ENCODE results near the gene MLNR. TPM values are rescaled to one million over a fixed set of nuclear protein-coding genes. Genes with fewer than 3 reads are reported as not detected.
A peak's percentile ranks its signal among the peaks of the same experiment; 100 is the strongest.

Gene MLNR
- total RNA-seq, 1 experiment from 2014 or later, result not detected

DNA sequence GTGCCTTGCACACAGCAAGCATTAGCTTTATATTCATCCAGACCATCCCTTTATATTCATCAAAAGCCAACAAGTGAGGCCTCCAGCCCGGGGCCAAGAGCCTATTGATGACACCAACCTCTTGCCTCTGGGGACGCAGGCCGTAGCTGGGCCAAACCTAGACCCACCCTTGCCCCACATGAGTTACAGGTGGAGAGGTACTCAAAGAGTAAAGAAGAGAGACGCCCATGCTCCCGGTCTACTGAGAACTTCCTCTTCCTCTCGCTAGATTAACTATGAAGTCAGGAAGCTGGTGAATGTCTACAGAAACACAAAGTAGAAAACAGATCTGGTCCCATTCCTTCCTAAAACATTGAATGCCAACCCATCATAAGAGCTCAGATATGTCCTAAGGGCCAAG, 3.8 kb upstream of the MLNR start:
- H3K9me3 ChIP-seq (replicated peaks), result peaks cover 6% of the 10 kb centered on the region
- H3K4me1 ChIP-seq (replicated peaks), result peaks cover 13% of the 10 kb centered on the region
- H3K36me3 ChIP-seq, result no peaks in the 10 kb centered on the region
- no peak overlapping the region for H3K27ac ChIP-seq
- H3K27me3 ChIP-seq (replicated peaks), result peaks cover 18% of the 10 kb centered on the region
- H3K4me3 ChIP-seq, result no peak overlapping the region
- DNase-seq (ENCODE audit: low read depth in 1 of 2, low spot score in 2 of 2), result no peak

- Histone ChIP-seq H3K27me3 (replicated peaks) (peaks cover 27% of the 10 kb centered on the region), H3K27ac (no peak overlapping the region), H3K36me3 (no peaks in the 10 kb centered on the region), H3K4me3 (no peak overlapping the region), H3K9me3 (replicated peaks) (peaks cover 6% of the 10 kb centered on the region), H3K4me1 (replicated peaks) (peaks cover 13% of the 10 kb centered on the region)
- no peak for DNase-seq (ENCODE audit: low read depth in 1 of 2, low spot score in 2 of 2)
These were observed 2.1 kb upstream of the MLNR start for GRCh38 chr13:49217962-49218492.

DNA sequence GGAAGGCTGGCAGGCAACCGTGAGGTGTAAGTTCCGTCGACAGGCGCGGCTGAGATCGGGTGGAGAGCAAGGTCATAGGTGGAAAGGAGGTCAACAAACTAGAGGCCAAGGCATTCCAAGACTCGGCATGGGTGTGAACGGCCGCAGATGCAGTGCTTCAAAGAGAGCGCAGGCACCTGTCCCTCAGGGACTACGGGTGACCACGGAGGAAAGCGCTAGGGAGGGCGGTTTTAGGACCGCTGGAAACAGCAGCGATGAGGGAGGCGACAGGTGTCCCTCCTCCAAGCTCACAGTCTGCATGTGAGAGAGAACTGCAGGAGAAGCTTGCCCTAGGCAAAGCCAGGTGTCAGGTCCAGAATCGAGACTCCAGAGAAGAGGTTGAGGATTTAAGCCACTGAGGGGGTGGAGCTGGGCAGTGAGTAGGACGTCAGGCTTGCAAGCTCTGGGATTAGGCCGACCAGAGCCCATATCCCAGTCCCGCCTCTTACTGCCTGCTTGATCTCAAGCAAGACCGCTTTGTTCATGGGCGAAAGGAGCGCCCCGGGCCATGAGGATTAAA, 1.6 kb upstream of the MLNR start:
- no peak for DNase-seq (ENCODE audit: low read depth in 1 of 2, low spot score in 2 of 2)
- peaks cover 6% of the 10 kb centered on the region for H3K9me3 ChIP-seq (replicated peaks)
- no peak overlapping the region for H3K4me3 ChIP-seq
- H3K36me3 ChIP-seq, result no peaks in the 10 kb centered on the region
- H3K27ac ChIP-seq, result no peak overlapping the region
- peaks cover 33% of the 10 kb centered on the region for H3K27me3 ChIP-seq (replicated peaks)
- peaks cover 13% of the 10 kb centered on the region for H3K4me1 ChIP-seq (replicated peaks)

DNA sequence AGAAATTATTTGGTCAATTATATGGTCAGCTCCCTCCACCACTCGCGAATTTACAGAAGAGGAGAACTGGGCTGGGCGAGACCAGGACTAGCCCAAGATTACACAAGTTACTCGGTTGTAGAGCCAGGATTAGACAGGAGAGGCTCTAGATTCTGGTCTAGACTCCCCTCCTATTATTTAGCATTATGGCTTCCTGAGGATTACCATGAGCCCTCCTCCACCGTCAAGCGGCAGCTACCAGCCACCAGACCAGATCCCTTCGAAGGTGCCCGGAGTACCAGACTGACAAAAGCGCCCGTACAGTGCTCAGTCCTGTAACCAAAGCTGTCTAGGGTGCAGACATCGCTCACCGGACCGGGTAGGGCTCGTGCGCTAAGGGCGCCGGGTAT, 497 bp upstream of the MLNR start:
- Histone ChIP-seq H3K27me3 (replicated peaks) (peaks cover 37% of the 10 kb centered on the region), H3K4me3 (peak overlapping the region; percentile 55), H3K9me3 (replicated peaks) (peaks cover 6% of the 10 kb centered on the region), H3K36me3 (no peaks in the 10 kb centered on the region), H3K27ac (no peak overlapping the region), H3K4me1 (replicated peaks) (peaks cover 13% of the 10 kb centered on the region)
- peak in 1 of 2 experiments; percentile 44 for DNase-seq (ENCODE audit: low read depth in 1 of 2, low spot score in 2 of 2)

- Histone ChIP-seq H3K27ac (no peak overlapping the region), H3K4me3 (peak overlapping the region; percentile 55), H3K27me3 (replicated peaks) (peaks cover 37% of the 10 kb centered on the region), H3K9me3 (replicated peaks) (peaks cover 6% of the 10 kb centered on the region), H3K36me3 (no peaks in the 10 kb centered on the region), H3K4me1 (replicated peaks) (peaks cover 13% of the 10 kb centered on the region)
- DNase-seq (ENCODE audit: low read depth in 1 of 2, low spot score in 2 of 2), result no peak
These were observed 885 bp downstream of the MLNR start for GRCh38 chr13:49220856-49221589.

- Histone ChIP-seq H3K27me3 (replicated peaks) (peaks cover 37% of the 10 kb centered on the region), H3K27ac (no peak overlapping the region), H3K36me3 (no peaks in the 10 kb centered on the region), H3K4me1 (replicated peaks) (peaks cover 13% of the 10 kb centered on the region), H3K4me3 (no peak overlapping the region), H3K9me3 (replicated peaks) (peaks cover 6% of the 10 kb centered on the region)
- no peak for DNase-seq (ENCODE audit: low read depth in 1 of 2, low spot score in 2 of 2)
These were observed 1.4 kb downstream of the MLNR start for GRCh38 chr13:49221590-49221965.

DNA sequence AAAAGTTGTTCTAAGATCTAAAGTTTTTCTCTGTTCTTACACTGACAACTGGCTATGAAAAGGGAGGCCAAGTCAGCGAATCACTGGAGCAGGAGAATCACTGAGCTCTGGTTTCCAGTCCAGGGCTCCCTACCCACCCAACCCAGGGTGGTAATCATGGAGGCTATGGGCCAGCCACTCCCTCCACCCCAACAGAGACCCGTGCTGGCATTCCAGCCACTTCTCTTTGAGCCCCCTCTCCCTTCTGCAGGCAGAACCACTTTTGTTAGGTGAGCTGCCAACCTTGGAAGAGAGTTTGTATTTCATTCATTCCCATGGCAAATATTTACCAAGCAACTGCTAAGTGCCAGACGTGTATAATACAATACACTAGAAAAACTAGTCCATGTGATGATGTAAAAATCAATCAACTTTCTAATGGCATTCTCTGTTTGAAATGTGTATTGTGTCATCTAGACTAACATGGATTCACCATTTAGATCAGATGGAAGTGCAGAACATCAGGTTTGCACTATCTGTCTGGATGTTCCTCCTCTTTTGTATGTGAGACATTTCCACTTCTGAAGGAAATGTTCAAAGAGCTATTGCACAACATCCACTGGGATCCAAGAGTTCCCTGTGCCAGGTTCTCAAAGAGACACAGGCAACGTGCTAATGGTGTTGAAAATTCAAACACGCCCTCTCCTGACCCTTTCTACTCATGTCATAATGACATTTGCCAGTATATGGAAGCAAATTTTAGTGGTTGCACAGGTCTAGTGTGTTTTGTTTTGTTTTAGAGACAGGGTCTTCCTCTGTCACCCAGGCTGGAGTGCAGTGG, 5.3 kb downstream of the MLNR start:
- no peak for DNase-seq (ENCODE audit: low read depth in 1 of 2, low spot score in 2 of 2)
- Histone ChIP-seq H3K9me3 (replicated peaks) (peaks cover 6% of the 10 kb centered on the region), H3K4me1 (replicated peaks) (peaks cover 6% of the 10 kb centered on the region), H3K4me3 (no peak overlapping the region), H3K36me3 (no peaks in the 10 kb centered on the region), H3K27me3 (replicated peaks) (peaks cover 28% of the 10 kb centered on the region), H3K27ac (no peak overlapping the region)

- H3K27ac ChIP-seq, result no peak overlapping the region
- H3K27me3 ChIP-seq (replicated peaks), result peaks cover 17% of the 10 kb centered on the region
- H3K4me1 ChIP-seq (replicated peaks), result no peaks in the 10 kb centered on the region
- DNase-seq (ENCODE audit: low read depth in 1 of 2, low spot score in 2 of 2), result no peak
- H3K9me3 ChIP-seq (replicated peaks), result no peaks in the 10 kb centered on the region
- H3K36me3 ChIP-seq, result no peaks in the 10 kb centered on the region
- H3K4me3 ChIP-seq, result no peak overlapping the region
These were observed 6.5 kb downstream of the MLNR start for GRCh38 chr13:49226613-49227012.

GRCh38 chr13:49234741-49235140, 14.6 kb downstream of the MLNR start:
- H3K9me3 ChIP-seq (replicated peaks), result no peaks in the 10 kb centered on the region
- H3K27ac ChIP-seq, result no peak overlapping the region

DNA sequence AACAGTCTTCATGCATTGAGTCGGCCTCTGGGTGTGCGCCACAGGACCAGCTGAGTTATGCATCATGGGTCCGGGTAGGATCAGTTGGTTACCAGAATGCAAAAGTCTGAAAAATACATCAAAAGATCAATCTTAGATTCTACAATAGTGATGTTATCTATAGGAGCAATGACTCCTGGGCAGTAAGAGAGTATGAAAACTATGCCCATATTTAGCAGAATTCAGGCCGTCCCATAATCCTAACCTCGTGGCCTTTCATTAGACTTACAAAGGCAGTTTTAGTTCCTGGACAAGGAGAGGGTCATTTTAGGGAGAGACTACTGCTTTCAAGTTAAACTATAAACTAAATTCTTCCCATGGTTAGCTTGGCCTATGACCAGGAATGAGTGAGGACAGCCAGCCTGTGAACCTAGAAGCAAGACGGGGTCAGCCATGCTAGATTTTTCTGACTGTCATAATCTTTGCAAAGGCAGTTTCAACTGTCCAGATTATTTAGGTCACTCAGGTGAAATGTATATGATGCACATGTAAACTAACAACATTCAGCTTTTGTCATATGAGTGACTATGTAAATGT, 15.8 kb downstream of the MLNR start:
- Histone ChIP-seq H3K27me3 (replicated peaks) (no peaks in the 10 kb centered on the region), H3K9me3 (replicated peaks) (no peaks in the 10 kb centered on the region), H3K27ac (no peak overlapping the region), H3K36me3 (no peaks in the 10 kb centered on the region), H3K4me1 (replicated peaks) (no peaks in the 10 kb centered on the region), H3K4me3 (no peak overlapping the region)
- DNase-seq (ENCODE audit: low read depth in 1 of 2, low spot score in 2 of 2), result no peak

More at GRCh38 chr13:49234741-49235140, 14.6 kb downstream of the MLNR start:
- DNase-seq (ENCODE audit: low read depth in 1 of 2, low spot score in 2 of 2), result no peak
- no peaks in the 10 kb centered on the region for H3K4me1 ChIP-seq (replicated peaks)
- no peak overlapping the region for H3K4me3 ChIP-seq
- H3K27me3 ChIP-seq (replicated peaks), result no peaks in the 10 kb centered on the region
- no peaks in the 10 kb centered on the region for H3K36me3 ChIP-seq

DNA sequence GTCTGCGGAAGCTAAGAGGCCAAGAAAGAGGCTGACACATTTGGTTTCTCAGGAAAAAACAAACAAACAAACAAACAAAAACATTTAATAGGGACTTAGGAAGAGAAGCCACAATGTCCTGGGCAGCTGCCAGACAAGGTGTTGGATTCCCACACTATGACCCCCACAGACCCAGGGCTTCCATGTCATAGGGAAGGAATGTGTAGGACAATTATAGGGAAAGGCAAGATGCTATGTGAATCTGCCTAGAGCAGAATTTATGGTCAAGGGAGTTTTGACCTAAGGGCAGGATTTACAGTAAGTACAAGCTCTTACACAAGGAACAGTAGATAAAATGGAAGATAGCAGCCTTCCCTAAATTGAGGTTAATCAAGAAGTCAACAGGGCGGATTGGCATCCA, 18.5 kb downstream of the MLNR start:
- Histone ChIP-seq H3K4me3 (no peak overlapping the region), H3K36me3 (no peaks in the 10 kb centered on the region), H3K27ac (no peak overlapping the region), H3K4me1 (replicated peaks) (no peaks in the 10 kb centered on the region), H3K9me3 (replicated peaks) (no peaks in the 10 kb centered on the region), H3K27me3 (replicated peaks) (no peaks in the 10 kb centered on the region)
- no peak for DNase-seq (ENCODE audit: low read depth in 1 of 2, low spot score in 2 of 2)

GRCh38 chr13:49240017-49240416, 19.9 kb downstream of the MLNR start:
- no peaks in the 10 kb centered on the region for H3K27me3 ChIP-seq (replicated peaks)
- no peaks in the 10 kb centered on the region for H3K9me3 ChIP-seq (replicated peaks)
- H3K4me1 ChIP-seq (replicated peaks), result no peaks in the 10 kb centered on the region
- H3K36me3 ChIP-seq, result no peaks in the 10 kb centered on the region
- no peak overlapping the region for H3K4me3 ChIP-seq
- no peak for DNase-seq (ENCODE audit: low read depth in 1 of 2, low spot score in 2 of 2)
- no peak overlapping the region for H3K27ac ChIP-seq

DNA sequence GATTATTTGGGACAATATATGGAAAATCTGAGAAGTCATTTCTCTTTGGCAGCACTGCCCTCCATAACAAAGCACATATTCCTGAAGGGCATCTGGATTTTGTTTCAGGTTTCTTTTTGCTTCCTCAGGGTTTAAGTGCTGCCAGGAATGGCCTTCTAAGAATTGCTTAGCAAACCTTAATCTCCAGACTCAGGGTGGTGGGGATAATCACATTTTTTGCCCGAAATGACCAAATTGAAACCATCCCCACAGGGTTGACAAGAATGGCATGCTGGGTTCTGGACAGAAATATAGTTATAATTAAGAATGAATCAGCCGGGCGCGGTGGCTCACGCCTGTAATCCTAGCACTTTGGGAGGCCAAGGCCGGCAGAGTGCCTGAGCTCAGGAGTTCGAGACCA, 21.2 kb downstream of the MLNR start:
- H3K27ac ChIP-seq, result no peak overlapping the region
- DNase-seq (ENCODE audit: low read depth in 1 of 2, low spot score in 2 of 2), result no peak

More for the DNA sequence above, 21.2 kb downstream of the MLNR start:
- Histone ChIP-seq H3K27me3 (replicated peaks) (no peaks in the 10 kb centered on the region), H3K4me1 (replicated peaks) (no peaks in the 10 kb centered on the region), H3K4me3 (no peak overlapping the region), H3K9me3 (replicated peaks) (no peaks in the 10 kb centered on the region), H3K36me3 (no peaks in the 10 kb centered on the region)

Data from SJSA1 (cell line).